ENCODE results near the gene LDB3. TPM values are rescaled to one million over a fixed set of nuclear protein-coding genes. Genes with fewer than 3 reads are reported as not detected.

Gene LDB3
- total RNA-seq, 1 experiment from 2014 or later, result 1.1 TPM

DNA sequence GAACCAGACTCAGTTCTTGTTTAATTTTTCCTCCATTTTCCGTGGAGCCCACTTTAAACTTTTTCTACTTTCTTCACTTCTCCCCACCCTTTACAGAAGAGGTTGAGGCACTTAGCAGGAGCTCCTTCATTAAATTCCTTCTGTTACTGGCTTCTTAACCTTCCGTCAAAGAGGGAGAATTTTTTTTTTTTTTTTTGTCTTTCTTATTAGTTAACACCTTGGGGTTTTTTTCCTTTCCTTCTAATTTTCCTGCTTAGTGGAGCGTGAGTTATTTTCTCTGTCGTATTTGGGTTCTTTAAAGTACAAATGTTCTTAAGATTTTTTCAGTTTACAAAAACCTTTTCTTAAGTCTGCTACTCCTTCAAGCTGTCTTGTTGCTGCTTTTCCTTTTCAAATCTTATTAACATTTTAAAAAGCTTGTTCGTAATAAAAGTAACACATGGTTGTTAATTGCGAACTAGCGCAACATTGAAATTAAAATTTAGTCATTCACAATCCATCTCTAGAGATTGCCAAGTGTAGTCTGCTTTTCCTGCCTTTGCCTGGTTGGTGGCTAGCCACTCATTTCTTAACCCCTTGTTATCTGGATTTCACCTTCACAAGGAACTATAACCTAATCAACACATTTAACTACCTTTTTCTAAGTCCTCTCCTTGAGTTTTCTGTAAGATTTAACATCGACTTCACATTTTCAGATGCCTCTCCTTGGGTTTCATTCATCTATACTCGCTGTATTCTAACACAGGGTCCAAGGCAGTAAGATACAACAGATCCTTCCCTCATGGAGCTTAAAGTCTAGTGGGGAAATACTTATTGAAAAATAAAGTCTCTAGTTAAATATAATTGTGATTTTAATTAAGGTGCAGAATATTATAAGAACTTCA is 90.1 kb downstream of the LDB3 start:
- Histone ChIP-seq H3K4me1 (replicated peaks) (peaks cover 21% of the 10 kb centered on the region), H3K27me3 (replicated peaks) (no peaks in the 10 kb centered on the region), H3K9me3 (replicated peaks) (no peaks in the 10 kb centered on the region), H3K36me3 (peaks cover 25% of the 10 kb centered on the region), H3K27ac (peak overlapping the region; percentile 72), H3K4me3 (peak overlapping the region; percentile 98)
- DNase-seq (ENCODE audit: low read depth in 1 of 2, low spot score in 2 of 2), result peak in 1 of 2 experiments; percentile 27

- H3K4me1 ChIP-seq (replicated peaks), result peaks cover 21% of the 10 kb centered on the region
- no peak overlapping the region for H3K27ac ChIP-seq
- peaks cover 19% of the 10 kb centered on the region for H3K36me3 ChIP-seq
- H3K27me3 ChIP-seq (replicated peaks), result no peaks in the 10 kb centered on the region
- DNase-seq (ENCODE audit: low read depth in 1 of 2, low spot score in 2 of 2), result peak in 1 of 2 experiments; percentile 26
- no peaks in the 10 kb centered on the region for H3K9me3 ChIP-seq (replicated peaks)
- H3K4me3 ChIP-seq, result peak overlapping the region; percentile 98; the same call in 1 of the 2 replicates
Observed at GRCh38 chr10:86759073-86759672, 90.9 kb downstream of the LDB3 start.

GRCh38 chr10:86763404-86763803 is 95.1 kb downstream of the LDB3 start:
- Histone ChIP-seq H3K4me3 (no peak overlapping the region), H3K4me1 (replicated peaks) (peaks cover 7% of the 10 kb centered on the region), H3K27me3 (replicated peaks) (no peaks in the 10 kb centered on the region), H3K27ac (no peak overlapping the region), H3K36me3 (peaks cover 5% of the 10 kb centered on the region; the same call in 1 of the 2 replicates), H3K9me3 (replicated peaks) (0 out of 2 replicates have a peak, but pooled peaks cover 2% of the 10 kb centered on the region)
- no peak for DNase-seq (ENCODE audit: low read depth in 1 of 2, low spot score in 2 of 2)

- no peak for DNase-seq (ENCODE audit: low read depth in 1 of 2, low spot score in 2 of 2)
- Histone ChIP-seq H3K4me3 (no peak overlapping the region), H3K4me1 (replicated peaks) (no peaks in the 10 kb centered on the region; the same call in 1 of the 2 replicates), H3K27ac (no peak overlapping the region), H3K36me3 (peaks cover 4% of the 10 kb centered on the region; the same call in 1 of the 2 replicates), H3K9me3 (replicated peaks) (peaks cover 2% of the 10 kb centered on the region; the same call in 1 of the 2 replicates), H3K27me3 (replicated peaks) (no peaks in the 10 kb centered on the region)
Observed at GRCh38 chr10:86765548-86765947, 97.2 kb downstream of the LDB3 start.

DNA sequence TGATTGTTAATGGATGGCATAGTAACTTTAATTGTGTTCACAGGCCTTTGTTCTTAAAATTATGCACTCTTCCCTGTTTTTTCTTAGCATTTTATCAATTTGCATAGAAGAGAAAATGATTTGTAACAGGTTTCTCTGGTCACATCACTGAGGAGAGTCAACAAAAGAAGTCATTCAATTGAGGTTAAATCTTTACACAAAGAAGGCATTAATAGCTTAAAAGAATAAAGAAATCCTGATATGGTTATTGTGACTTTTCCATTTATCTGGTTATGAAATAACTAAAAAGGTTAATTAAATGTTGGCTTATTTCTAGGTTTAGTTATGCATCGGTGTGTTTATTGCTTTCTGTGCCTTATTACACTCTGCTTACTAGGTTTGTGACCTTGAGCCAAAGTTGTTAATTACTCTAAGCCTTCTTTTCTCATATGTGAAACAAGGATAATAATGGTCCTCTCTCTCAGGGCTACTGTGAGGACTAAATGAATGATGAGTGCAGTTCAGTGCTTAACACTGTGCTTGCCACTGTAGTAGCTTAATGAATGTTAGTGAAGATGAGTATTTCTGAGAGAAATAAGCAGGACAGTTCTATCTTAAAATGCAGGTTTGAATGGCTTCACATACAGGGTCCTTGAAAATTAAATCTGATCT is 100.2 kb downstream of the LDB3 start:
- H3K36me3 ChIP-seq, result no peaks in the 10 kb centered on the region
- no peak for DNase-seq (ENCODE audit: low read depth in 1 of 2, low spot score in 2 of 2)
- H3K27me3 ChIP-seq (replicated peaks), result no peaks in the 10 kb centered on the region
- H3K27ac ChIP-seq, result no peak overlapping the region
- H3K4me1 ChIP-seq (replicated peaks), result no peaks in the 10 kb centered on the region; the same call in 1 of the 2 replicates
- H3K9me3 ChIP-seq (replicated peaks), result peaks cover 2% of the 10 kb centered on the region; the same call in 1 of the 2 replicates
- H3K4me3 ChIP-seq, result no peak overlapping the region

GRCh38 chr10:86769991-86770390 is 101.7 kb downstream of the LDB3 start:
- no peak for DNase-seq (ENCODE audit: low read depth in 1 of 2, low spot score in 2 of 2)
- Histone ChIP-seq H3K27ac (no peak overlapping the region), H3K27me3 (replicated peaks) (no peaks in the 10 kb centered on the region), H3K4me1 (replicated peaks) (peaks cover 7% of the 10 kb centered on the region), H3K4me3 (no peak overlapping the region), H3K9me3 (replicated peaks) (no peaks in the 10 kb centered on the region; the same call in 1 of the 2 replicates), H3K36me3 (no peaks in the 10 kb centered on the region; the same call in 1 of the 2 replicates)

DNA sequence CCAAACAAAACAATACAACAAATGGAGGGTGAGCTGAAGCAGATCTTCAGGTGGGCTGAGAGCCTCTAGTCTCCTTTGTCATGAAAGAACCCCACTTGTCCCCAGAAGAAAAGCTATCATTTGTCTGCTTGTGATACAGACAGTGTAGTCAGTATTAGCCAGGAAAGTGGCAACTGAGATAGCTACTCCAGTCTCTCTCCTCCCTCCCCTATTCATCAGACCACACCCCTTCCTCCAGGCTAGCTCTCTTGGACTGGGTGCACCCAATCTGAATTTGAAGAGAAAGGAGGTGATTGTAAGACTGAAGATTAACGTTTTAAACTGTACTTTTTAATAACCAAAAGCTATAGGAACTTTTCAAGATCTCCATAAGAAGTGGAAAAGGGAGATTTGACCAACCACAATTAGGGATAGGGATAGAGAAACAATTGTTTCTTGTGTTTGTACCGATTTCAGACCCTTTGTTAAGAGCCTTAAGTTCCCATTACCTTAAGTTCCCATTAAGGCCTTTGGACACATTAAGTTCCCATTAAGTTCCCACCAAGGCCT is 102.2 kb downstream of the LDB3 start:
- Histone ChIP-seq H3K27ac (no peak overlapping the region), H3K9me3 (replicated peaks) (no peaks in the 10 kb centered on the region; the same call in 1 of the 2 replicates), H3K36me3 (no peaks in the 10 kb centered on the region; the same call in 1 of the 2 replicates), H3K4me3 (no peak overlapping the region), H3K4me1 (replicated peaks) (peaks cover 12% of the 10 kb centered on the region), H3K27me3 (replicated peaks) (no peaks in the 10 kb centered on the region)
- no peak for DNase-seq (ENCODE audit: low read depth in 1 of 2, low spot score in 2 of 2)

- peaks cover 20% of the 10 kb centered on the region for H3K4me1 ChIP-seq (replicated peaks)
- no peak overlapping the region for H3K4me3 ChIP-seq
- no peak overlapping the region for H3K27ac ChIP-seq
- no peaks in the 10 kb centered on the region; the same call in 1 of the 2 replicates for H3K9me3 ChIP-seq (replicated peaks)
- no peak for DNase-seq (ENCODE audit: low read depth in 1 of 2, low spot score in 2 of 2)
- no peaks in the 10 kb centered on the region; the same call in 1 of the 2 replicates for H3K36me3 ChIP-seq
- H3K27me3 ChIP-seq (replicated peaks), result no peaks in the 10 kb centered on the region
Observed at GRCh38 chr10:86773498-86773897, 105.2 kb downstream of the LDB3 start.

DNA sequence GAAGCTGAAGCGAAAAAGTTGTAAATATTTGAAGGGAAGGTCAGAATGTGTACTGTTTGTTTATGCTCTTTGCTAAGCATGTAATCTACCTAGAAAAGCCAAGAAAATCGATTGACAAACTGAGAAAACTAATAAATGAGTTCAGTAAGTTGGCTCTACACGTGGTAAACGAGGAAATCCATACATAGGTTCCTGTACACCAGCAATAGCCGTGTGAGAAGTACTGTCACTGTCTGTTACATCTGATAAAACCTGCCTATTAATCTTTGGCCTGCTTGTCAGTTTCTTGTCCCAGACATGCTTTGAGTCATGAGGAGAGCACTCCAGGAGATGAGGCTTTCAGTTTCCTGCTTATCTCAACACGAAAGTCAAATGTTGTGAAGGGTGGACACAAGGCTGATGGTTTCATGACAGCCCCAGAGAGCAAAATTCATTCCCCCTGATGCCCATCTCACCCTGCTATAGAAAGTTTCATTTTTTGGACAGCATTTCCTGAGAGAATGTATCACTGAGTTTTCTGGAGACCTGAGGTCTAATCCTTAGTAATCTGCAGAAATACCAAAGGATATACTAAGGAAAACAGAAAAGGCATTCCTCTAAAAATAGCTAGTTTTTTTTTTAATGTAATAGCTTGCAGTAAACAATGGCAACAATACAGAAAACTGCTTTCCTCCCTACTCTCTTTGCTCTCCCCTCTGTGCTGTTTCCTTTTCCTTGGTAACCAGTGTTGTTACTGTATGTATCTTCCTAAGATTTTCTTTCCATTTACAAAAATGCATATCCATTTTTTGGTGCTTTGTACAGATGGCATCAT is 107.0 kb downstream of the LDB3 start:
- Histone ChIP-seq H3K4me3 (no peak overlapping the region), H3K36me3 (no peaks in the 10 kb centered on the region; the same call in 1 of the 2 replicates)
- DNase-seq (ENCODE audit: low read depth in 1 of 2, low spot score in 2 of 2), result peak in 1 of 2 experiments; percentile 65

DNA sequence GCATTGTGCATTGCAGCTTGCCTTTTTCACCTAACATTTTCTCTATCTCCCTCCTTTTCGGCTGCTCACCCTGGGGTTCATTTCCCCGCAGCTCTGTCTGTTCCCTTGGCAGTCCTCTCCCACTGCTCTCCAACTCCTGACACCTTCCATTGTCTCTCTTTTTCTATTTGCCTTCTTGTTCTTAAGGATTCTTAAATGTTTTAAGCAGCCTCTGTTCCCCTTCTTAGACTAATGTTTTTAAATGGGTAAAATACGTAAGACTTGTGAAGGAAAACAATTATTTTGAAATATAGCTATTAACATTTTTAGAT is 107.5 kb downstream of the LDB3 start:
- Histone ChIP-seq H3K4me1 (replicated peaks) (peaks cover 35% of the 10 kb centered on the region), H3K27me3 (replicated peaks) (no peaks in the 10 kb centered on the region), H3K36me3 (no peaks in the 10 kb centered on the region; the same call in 1 of the 2 replicates), H3K4me3 (no peak overlapping the region), H3K27ac (peak overlapping the region; percentile 64), H3K9me3 (replicated peaks) (no peaks in the 10 kb centered on the region)
- DNase-seq (ENCODE audit: low read depth in 1 of 2, low spot score in 2 of 2), result no peak

More for the DNA sequence above, 107.0 kb downstream of the LDB3 start:
- Histone ChIP-seq H3K27me3 (replicated peaks) (no peaks in the 10 kb centered on the region), H3K27ac (peak overlapping the region; percentile 64), H3K9me3 (replicated peaks) (no peaks in the 10 kb centered on the region; the same call in 1 of the 2 replicates), H3K4me1 (replicated peaks) (peaks cover 35% of the 10 kb centered on the region)

DNA sequence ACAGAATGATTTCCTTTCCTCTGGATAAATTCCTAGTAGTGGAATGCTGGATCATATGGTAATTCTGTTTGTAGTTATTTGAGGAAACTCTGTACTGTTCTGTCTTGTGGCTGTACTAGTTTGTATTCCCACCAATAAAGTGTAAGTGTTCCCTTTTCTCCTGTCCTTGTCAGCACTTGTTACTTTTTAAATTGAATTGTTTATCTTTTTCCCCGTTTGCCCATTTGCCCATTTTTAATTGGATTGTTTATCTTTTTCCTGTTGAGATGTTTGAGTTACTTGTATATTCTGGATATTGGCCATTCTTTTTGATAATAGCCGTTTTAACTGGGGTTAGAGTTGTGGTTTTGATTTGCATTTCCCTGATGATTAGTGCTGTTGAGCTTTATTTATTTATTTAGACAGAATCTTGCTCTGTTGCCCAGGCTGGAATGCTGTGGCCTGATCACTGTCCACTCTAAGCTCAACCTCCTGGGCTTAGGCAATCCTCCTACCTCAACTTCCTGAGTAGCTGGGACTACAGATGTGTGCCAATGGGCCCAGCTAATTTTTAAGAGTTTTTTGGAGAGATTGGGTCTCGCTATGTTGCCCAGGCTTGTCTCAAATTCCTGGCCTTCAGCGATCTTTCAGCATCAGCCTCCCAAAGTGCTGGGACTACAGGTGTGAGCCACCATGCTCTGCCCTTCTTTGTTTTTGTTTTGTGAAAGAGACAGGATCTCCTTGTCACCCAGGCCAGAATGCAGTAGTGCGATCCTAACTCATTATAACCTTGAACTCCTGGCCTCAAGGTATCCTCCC is 111.1 kb downstream of the LDB3 start:
- Histone ChIP-seq H3K4me3 (no peak overlapping the region), H3K4me1 (replicated peaks) (peaks cover 34% of the 10 kb centered on the region), H3K9me3 (replicated peaks) (peaks cover 5% of the 10 kb centered on the region; the same call in 1 of the 2 replicates), H3K36me3 (no peaks in the 10 kb centered on the region; the same call in 1 of the 2 replicates), H3K27me3 (replicated peaks) (no peaks in the 10 kb centered on the region), H3K27ac (peak overlapping the region; percentile 4)
- peak; percentile 60 to 86 for DNase-seq (ENCODE audit: low read depth in 1 of 2, low spot score in 2 of 2)

Data from SJSA1 (cell line).